Liver (tissue), 9 donors: ENCODE results near the gene GEMIN5. TPM values are rescaled to one million over a fixed set of nuclear protein-coding genes. Genes with fewer than 3 reads are reported as not detected.

ENCODE experiments used
- DNase-seq: peaks from one replicate; pipeline ENCODE4 v3.0.0-alpha.2; 2017; ENCODE audit warnings: low spot score
- H3K27ac ChIP-seq, 2 donors: one replicate each; pipeline ENCODE4 v1.7.0; 2013; ENCODE audit warnings: inconsistent platforms in 2 of 2, low read length in 2 of 2, control low read depth in 1 of 2, low read depth in 1 of 2, mild to moderate bottlenecking in 1 of 2
- H3K27me3 ChIP-seq, 4 donors: one replicate each; pipeline versions ENCODE4 v1.6.1 to v1.7.0; 2013; ENCODE audit warnings: low read length in 3 of 4, inconsistent platforms in 1 of 4, mild to moderate bottlenecking in 1 of 4, moderate library complexity in 1 of 4; ENCODE audit not compliant: control insufficient read depth in 4 of 4, insufficient read depth in 4 of 4
- H3K36me3 ChIP-seq, 4 donors: one replicate each; pipeline versions ENCODE4 v1.6.1 to v1.7.0; 2013; ENCODE audit warnings: low read length in 3 of 4, mild to moderate bottlenecking in 3 of 4, low read depth in 1 of 4, moderate library complexity in 1 of 4; ENCODE audit not compliant: control insufficient read depth in 4 of 4, insufficient read depth in 3 of 4
- H3K4me1 ChIP-seq, 4 donors: one replicate each; pipeline versions ENCODE4 v1.6.1 to v1.7.0; 2013; ENCODE audit warnings: low read length in 3 of 4, mild to moderate bottlenecking in 3 of 4, moderate library complexity in 1 of 4; ENCODE audit not compliant: control insufficient read depth in 4 of 4, insufficient read depth in 4 of 4
- H3K4me3 ChIP-seq, 3 donors: one replicate each; pipeline versions ENCODE4 v1.6.1 to v1.7.0; 2013; ENCODE audit warnings: low read length in 3 of 3, control low read depth in 1 of 3, low read depth in 1 of 3, mild to moderate bottlenecking in 1 of 3
- H3K9ac ChIP-seq, 2 donors: one replicate each; pipeline ENCODE4 v1.7.0; 2013; ENCODE audit warnings: low read length in 2 of 2, mild to moderate bottlenecking in 2 of 2, moderate library complexity in 2 of 2, control low read depth in 1 of 2, low read depth in 1 of 2
- H3K9me3 ChIP-seq, 4 donors: one replicate each; pipeline versions ENCODE4 v1.6.1 to v1.7.0; 2013; ENCODE audit warnings: low read length in 3 of 4; ENCODE audit not compliant: control insufficient read depth in 4 of 4
- ATF3 ChIP-seq: IDR thresholded peaks from 2 replicates; pipeline ENCODE4 v1.6.1; 2016; ENCODE audit warnings: antibody characterized with exemption
- CTCF ChIP-seq: fragments of 150-350 bp; IDR thresholded peaks from 2 replicates; pipeline ENCODE4 v1.5.1; 2017; ENCODE audit warnings: improper control_type of control experiment, low read depth, low read length; ENCODE audit not compliant: missing input control
- EGR1 ChIP-seq, 2 donors: IDR thresholded peaks; 2 replicates each; pipeline ENCODE4 v1.6.1; 2016 to 2018; ENCODE audit warnings: antibody characterized with exemption in 2 of 2, low read depth in 2 of 2
- FOXA1 ChIP-seq: IDR thresholded peaks from 2 replicates; pipeline ENCODE4 v1.6.1; 2016; ENCODE audit warnings: antibody characterized with exemption
- FOXA2 ChIP-seq: IDR thresholded peaks from 2 replicates; pipeline ENCODE4 v1.6.1; 2016; ENCODE audit warnings: antibody characterized with exemption
- GABPA ChIP-seq, 2 donors: IDR thresholded peaks in 1 of 2; conservative IDR thresholded peaks in 1 of 2; 2 replicates each; pipeline ENCODE4 v1.6.1; 2016; ENCODE audit warnings: antibody characterized with exemption in 2 of 2, mild to moderate bottlenecking in 1 of 2, moderate library complexity in 1 of 2
- HNF4A ChIP-seq, 2 donors: conservative IDR thresholded peaks; 2 replicates each; pipeline ENCODE4 v1.6.1; 2016; ENCODE audit warnings: antibody characterized with exemption in 2 of 2, mild to moderate bottlenecking in 2 of 2
- HNF4G ChIP-seq: IDR thresholded peaks from 2 replicates; pipeline ENCODE4 v1.6.1; 2016; ENCODE audit warnings: antibody characterized with exemption
- JUND ChIP-seq, 2 donors: IDR thresholded peaks; 2 replicates each; pipeline ENCODE4 v1.6.1; 2016; ENCODE audit warnings: antibody characterized with exemption in 2 of 2
- MAX ChIP-seq: IDR thresholded peaks from 2 replicates; pipeline ENCODE4 v1.6.1; 2016; ENCODE audit warnings: antibody characterized with exemption
- NR2F2 ChIP-seq: IDR thresholded peaks from 2 replicates; pipeline ENCODE4 v1.6.1; 2016; ENCODE audit warnings: antibody characterized with exemption
- RAD21 ChIP-seq, 2 donors: IDR thresholded peaks; 2 replicates each; pipeline ENCODE4 v1.6.1; 2016; ENCODE audit warnings: antibody characterized with exemption in 2 of 2, mild to moderate bottlenecking in 2 of 2
- REST ChIP-seq: IDR thresholded peaks from 2 replicates; pipeline ENCODE4 v1.6.1; 2016; ENCODE audit warnings: antibody characterized with exemption, mild to moderate bottlenecking
- RXRA ChIP-seq, 2 donors: IDR thresholded peaks; 2 replicates each; pipeline ENCODE4 v1.6.1; 2017 to 2018; ENCODE audit warnings: antibody characterized with exemption in 2 of 2, mild to moderate bottlenecking in 1 of 2
- SP1 ChIP-seq: IDR thresholded peaks from 2 replicates; pipeline ENCODE4 v1.6.1; 2018; ENCODE audit warnings: antibody characterized with exemption, mild to moderate bottlenecking
- TAF1 ChIP-seq: conservative IDR thresholded peaks from 2 replicates; pipeline ENCODE4 v1.6.1; 2016; ENCODE audit warnings: antibody characterized with exemption, mild to moderate bottlenecking
- YY1 ChIP-seq: IDR thresholded peaks from 2 replicates; pipeline ENCODE4 v1.6.1; 2016; ENCODE audit warnings: antibody characterized with exemption, mild to moderate bottlenecking
- ZBTB33 ChIP-seq: IDR thresholded peaks from 2 replicates; pipeline ENCODE4 v1.6.1; 2016; ENCODE audit warnings: antibody characterized with exemption
- WGBS: extraction: QIAGEN DNeasy Blood & Tissue Kit; methylation state at CpG from one replicate; pipeline ENCODE4 v1.1.7; 2013; 5-methylcytosine and 5-hydroxymethylcytosine counted together
- polyA plus RNA-seq, 2 donors: library from polyadenylated mRNA; stranded (reverse) in 1 of 2; unstranded in 1 of 2; fragments of 200-250 nt in 1 of 2; fragments of >200 nt in 1 of 2; fragmentation: Nextera tagmentation in 1 of 2; extraction: Ambion mirVana in 1 of 2; gene quantifications; one replicate each; pipeline versions ENCODE4 v1.2.1 to v1.2.3, GENCODE V29; 2013 to 2015
- total RNA-seq, 2 donors: library from RNA; depleted of rRNA; stranded (reverse); fragments of >200 nt; gene quantifications; one replicate each; pipeline ENCODE4 v1.2.3, GENCODE V29; 2014
- donor health status: healthy.
- donor health status: healthy.
- donor health status: healthy.
- donor health status: healthy.
- donor health status: healthy.

GEMIN5 gene
- total and polyA plus RNA-seq, 4 donors, result 3.0 to 10.3 (median 6.2) TPM

- Histone ChIP-seq H3K9ac (no peak overlapping the region), H3K27me3 (no peaks in the 10 kb centered on the region), H3K4me3 (no peak overlapping the region), H3K9me3 (peaks cover 13 to 23% (median 21%) of the 10 kb centered on the region in 4 donors), H3K27ac (no peak overlapping the region), H3K4me1 (no peaks in the 10 kb centered on the region), H3K36me3 (peaks cover 3 to 28% (median 24%) of the 10 kb centered on the region in 4 donors)
- no peak for DNase-seq
- TF ChIP-seq ZBTB33, result no peak
- TF ChIP-seq EGR1 (IDR thresholded peaks at IDR 0.05; ENCODE audit: low read depth in 2 of 2), result no peak
- no peak for TF ChIP-seq ATF3
- WGBS, result 81% methylated on average over 4 of the region's 4 CpGs
Measured at GRCh38 chr5:154881986-154882385, 56.0 kb downstream of the GEMIN5 start.

GRCh38 chr5:154878642-154879335 lies 59.2 kb downstream of the GEMIN5 start:
- Histone ChIP-seq H3K27me3 (no peaks in the 10 kb centered on the region), H3K9me3 (peaks cover 3 to 8% (median 6%) of the 10 kb centered on the region in 4 donors), H3K4me3 (no peak overlapping the region), H3K27ac (no peak overlapping the region), H3K36me3 (peaks cover 4 to 36% (median 24%) of the 10 kb centered on the region in 4 donors), H3K9ac (no peak overlapping the region), H3K4me1 (no peaks in the 10 kb centered on the region)
- DNase-seq, result no peak
- WGBS, result 95% methylated on average over 14 of the region's 14 CpGs
- no peak for TF ChIP-seq EGR1 (IDR thresholded peaks at IDR 0.05; ENCODE audit: low read depth in 2 of 2)
- no peak for TF ChIP-seq YY1
- TF ChIP-seq ZBTB33, result no peak
- no peak for TF ChIP-seq FOXA1
- no peak for TF ChIP-seq MAX
- no peak for TF ChIP-seq RAD21 (IDR thresholded peaks at IDR 0.05)
- no peak for TF ChIP-seq TAF1
- TF ChIP-seq HNF4G, result no peak
- TF ChIP-seq RXRA (IDR thresholded peaks at IDR 0.05), result no peak
- TF ChIP-seq NR2F2, result no peak
- TF ChIP-seq GABPA (IDR thresholded peaks at IDR 0.05 in 1 of 2, conservative IDR thresholded peaks at IDR 0.05 in 1 of 2), result no peak
- no peak for TF ChIP-seq HNF4A (conservative IDR thresholded peaks at IDR 0.05)
- no peak for TF ChIP-seq ATF3
- no peak for TF ChIP-seq SP1
- TF ChIP-seq JUND (IDR thresholded peaks at IDR 0.05), result no peak
- TF ChIP-seq REST, result no peak
- TF ChIP-seq FOXA2, result no peak
- TF ChIP-seq CTCF, result no peak
